Spleen (tissue), 7 donors: ENCODE measurements around the gene BPI.
"Not testable (repeated sequence)": the region's sequence is repeated elsewhere in the genome, so short reads cannot be mapped to it uniquely, and the experiment has no call there.

Experiments used
- POLR2A ChIP-seq, 3 donors: fragments of 450-650 bp; IDR thresholded peaks; one replicate each; pipeline ENCODE4 v1.5.1; 2017; ENCODE audit warnings: antibody characterized with exemption in 3 of 3, mild to moderate bottlenecking in 1 of 3
- TF ChIP-seq, protein P1 (sequence below), 11 experiments: fragments of 200-600 bp in 7 of 11; fragments of 450-650 bp in 4 of 11; sonication (generic) in 4 of 11; IDR thresholded peaks in 8 of 11; conservative IDR thresholded peaks in 3 of 11; 1 replicate in 7 of 11; 2 replicates in 4 of 11; pipeline versions ENCODE4 v1.4.0 to v1.8.0; 2016 to 2021; ENCODE audit warnings: antibody characterized with exemption in 11 of 11, inconsistent platforms in 4 of 11, mild to moderate bottlenecking in 1 of 11
- donor health status: DM: no; HTN: no; CAD: no; lungs with moderate emphysema.
- donor health status: DM: no; HTN: no; CAD: no.
- donor health status: DM: no; HTN: no; CAD: no.

DNA sequence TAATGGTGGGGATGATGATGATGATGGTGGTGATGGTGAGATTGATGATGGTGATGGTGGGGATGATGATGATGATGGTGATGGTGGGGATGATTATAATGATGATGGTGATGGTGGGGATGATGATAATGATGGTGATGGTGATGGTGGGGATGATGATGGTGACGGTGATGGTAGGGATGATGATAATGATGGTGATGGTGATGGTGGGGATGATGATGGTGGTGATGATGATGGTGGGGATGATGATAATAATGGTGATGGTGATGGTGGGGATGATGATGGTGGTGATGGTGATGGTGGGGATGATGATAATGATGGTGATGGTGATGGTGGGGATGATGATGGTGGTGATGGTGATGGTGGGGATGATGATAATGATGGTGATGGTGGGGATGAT lies 10.4 kb downstream of the BPI start:
- TF ChIP-seq, protein P1, sequence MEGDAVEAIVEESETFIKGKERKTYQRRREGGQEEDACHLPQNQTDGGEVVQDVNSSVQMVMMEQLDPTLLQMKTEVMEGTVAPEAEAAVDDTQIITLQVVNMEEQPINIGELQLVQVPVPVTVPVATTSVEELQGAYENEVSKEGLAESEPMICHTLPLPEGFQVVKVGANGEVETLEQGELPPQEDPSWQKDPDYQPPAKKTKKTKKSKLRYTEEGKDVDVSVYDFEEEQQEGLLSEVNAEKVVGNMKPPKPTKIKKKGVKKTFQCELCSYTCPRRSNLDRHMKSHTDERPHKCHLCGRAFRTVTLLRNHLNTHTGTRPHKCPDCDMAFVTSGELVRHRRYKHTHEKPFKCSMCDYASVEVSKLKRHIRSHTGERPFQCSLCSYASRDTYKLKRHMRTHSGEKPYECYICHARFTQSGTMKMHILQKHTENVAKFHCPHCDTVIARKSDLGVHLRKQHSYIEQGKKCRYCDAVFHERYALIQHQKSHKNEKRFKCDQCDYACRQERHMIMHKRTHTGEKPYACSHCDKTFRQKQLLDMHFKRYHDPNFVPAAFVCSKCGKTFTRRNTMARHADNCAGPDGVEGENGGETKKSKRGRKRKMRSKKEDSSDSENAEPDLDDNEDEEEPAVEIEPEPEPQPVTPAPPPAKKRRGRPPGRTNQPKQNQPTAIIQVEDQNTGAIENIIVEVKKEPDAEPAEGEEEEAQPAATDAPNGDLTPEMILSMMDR (IDR thresholded peaks at IDR 0.05 in 8 of 11, conservative IDR thresholded peaks at IDR 0.05 in 3 of 11), result not testable (repeated sequence)
- TF ChIP-seq POLR2A (IDR thresholded peaks at IDR 0.05), result not testable (repeated sequence)
